Kidney (tissue), 14 donors: ENCODE data around the gene STN1. TPM values are rescaled to one million over a fixed set of nuclear protein-coding genes. Genes with fewer than 3 reads are reported as not detected.
A peak's percentile ranks its signal among the peaks of the same experiment; 100 is the strongest.

ENCODE experiments used
- DNase-seq, 5 donors: peaks; one replicate each; pipeline ENCODE4 v3.0.0-alpha.2; 2013 to 2020
- FAIRE-seq: peaks from 2 replicates; lab custom pipeline; 2012; peaks lifted over from hg19 to GRCh38; lab: Jason Lieb, UNC
- H3K27ac ChIP-seq, 2 donors: one replicate each; pipeline ENCODE4 v1.7.0; 2013; ENCODE audit warnings: low read depth in 2 of 2, low read length in 2 of 2, inconsistent platforms in 1 of 2
- H3K27me3 ChIP-seq: one replicate; pipeline ENCODE4 v1.7.1; 2013; ENCODE audit warnings: low read length, inconsistent platforms; ENCODE audit not compliant: control insufficient read depth, insufficient read depth
- H3K36me3 ChIP-seq, 3 donors: one replicate each; pipeline versions ENCODE4 v1.7.0 to v1.7.1; 2013; ENCODE audit warnings: low read length in 3 of 3, control low read depth in 1 of 3, inconsistent platforms in 1 of 3; ENCODE audit not compliant: insufficient read depth in 3 of 3, control insufficient read depth in 2 of 3
- H3K4me1 ChIP-seq, 3 donors: one replicate each; pipeline versions ENCODE4 v1.7.0 to v1.7.1; 2013; ENCODE audit warnings: low read length in 3 of 3, inconsistent platforms in 1 of 3, low read depth in 1 of 3; ENCODE audit not compliant: control insufficient read depth in 2 of 3, insufficient read depth in 2 of 3
- H3K4me3 ChIP-seq, 3 donors: one replicate each; pipeline versions ENCODE4 v1.7.0 to v1.8.1; 2013; ENCODE audit warnings: low read length in 3 of 3, control low read depth in 1 of 3, inconsistent platforms in 1 of 3
- H3K9ac ChIP-seq, 3 donors: one replicate each; pipeline versions ENCODE4 v1.7.0 to v1.7.1; 2013; ENCODE audit warnings: low read length in 3 of 3, control low read depth in 1 of 3, inconsistent platforms in 1 of 3
- H3K9me3 ChIP-seq, 3 donors: one replicate each; pipeline versions ENCODE4 v1.7.0 to v1.7.1; 2013; ENCODE audit warnings: low read length in 3 of 3, control low read depth in 1 of 3, inconsistent platforms in 1 of 3; ENCODE audit not compliant: control insufficient read depth in 2 of 3, insufficient read depth in 1 of 3
- CTCF ChIP-seq: IDR thresholded peaks from 3 replicates; pipeline ENCODE4 v1.5.1; 2012; ENCODE audit warnings: mild to moderate bottlenecking, moderate library complexity, borderline replicate concordance; ENCODE audit not compliant: insufficient read depth; ENCODE audit errors: extremely low read depth
- intact Hi-C: fragments of 100-400 bp; cut with DNase I; formaldehyde crosslinking; loops from one replicate; pipeline ENCODE4 v1.11.1; 2022
- polyA plus RNA-seq: library from polyadenylated mRNA; stranded (reverse); fragments of 350-450 nt; fragmentation: Illumina TruSeq; extraction: RNeasy Lipid Tissue Mini Kit (QIAGEN cat#74804); gene quantifications from one replicate; pipeline ENCODE4 v1.2.3, GENCODE V29; 2014; ENCODE audit warnings: low read depth, low replicate concordance; ENCODE audit not compliant: insufficient read depth
- total RNA-seq: library from RNA; stranded (reverse); fragmentation: NEBNext Ultra II Directional; extraction: Animal tissue kit (Norgen Biotek cat#: 25700); gene quantifications from one replicate; pipeline ENCODE4 v1.2.1, GENCODE V29; 2021
- donor health status: control.
- donor health status: control.
- donor health status: control.
- donor health status: control.
- donor health status: control.
- donor health status: DM: yes; HTN: yes; CAD: no.
- donor health status: Normal renal cell carcinoma (clear cell type).

The STN1 gene
- total and polyA plus RNA-seq, 2 donors from 2014 or later = 29.4 to 30.1 TPM

GRCh38 chr10:103922659-103923058, 4.7 kb upstream of the STN1 start:
- H3K4me1 ChIP-seq = peaks cover 0 to 7% (median 6%) of the 10 kb centered on the region in 3 donors
- DNase-seq = no peak
- no peak for TF ChIP-seq CTCF
- no peak overlapping the region for H3K4me3 ChIP-seq
- FAIRE-seq = no peak
- intact Hi-C loops = no loop called here
- H3K9me3 ChIP-seq = no peaks in the 10 kb centered on the region
- no peak overlapping the region for H3K9ac ChIP-seq
- H3K36me3 ChIP-seq = no peaks in the 10 kb centered on the region
- H3K27me3 ChIP-seq = no peaks in the 10 kb centered on the region
- H3K27ac ChIP-seq = no peak overlapping the region

GRCh38 chr10:103921750-103922195, 3.8 kb upstream of the STN1 start:
- Histone ChIP-seq H3K36me3 (no peaks in the 10 kb centered on the region), H3K27ac (peak overlapping the region in 1 of 2 donors; percentile 23), H3K9me3 (no peaks in the 10 kb centered on the region), H3K9ac (no peak overlapping the region), H3K4me1 (peaks cover 2 to 9% (median 7%) of the 10 kb centered on the region in 3 donors), H3K27me3 (no peaks in the 10 kb centered on the region), H3K4me3 (no peak overlapping the region)
- no peak for TF ChIP-seq CTCF
- no peak for FAIRE-seq
- intact Hi-C loops = no loop called here
- peak in 1 of 5 donors; percentile 27 for DNase-seq

- intact Hi-C loops = no loop called here
- H3K4me3 ChIP-seq = no peak overlapping the region
- peaks cover 2 to 9% (median 8%) of the 10 kb centered on the region in 3 donors for H3K4me1 ChIP-seq
- FAIRE-seq (no peak), DNase-seq (no peak)
- no peak overlapping the region for H3K27ac ChIP-seq
- H3K9ac ChIP-seq = no peak overlapping the region
- no peaks in the 10 kb centered on the region for H3K36me3 ChIP-seq
- H3K27me3 ChIP-seq = no peaks in the 10 kb centered on the region
- TF ChIP-seq CTCF = no peak
- no peaks in the 10 kb centered on the region for H3K9me3 ChIP-seq
Measured at GRCh38 chr10:103921248-103921647, 3.3 kb upstream of the STN1 start.

- no peak for TF ChIP-seq CTCF
- peaks cover 2 to 18% (median 16%) of the 10 kb centered on the region in 3 donors for H3K4me1 ChIP-seq
- H3K36me3 ChIP-seq = no peaks in the 10 kb centered on the region
- H3K4me3 ChIP-seq = no peak overlapping the region
- FAIRE-seq = no peak
- no peak overlapping the region for H3K27ac ChIP-seq
- H3K27me3 ChIP-seq = no peaks in the 10 kb centered on the region
- DNase-seq = no peak
- no peaks in the 10 kb centered on the region for H3K9me3 ChIP-seq
- H3K9ac ChIP-seq = no peak overlapping the region
- intact Hi-C loops = no loop called here
Measured at GRCh38 chr10:103919648-103920025, 1.7 kb upstream of the STN1 start.
